Progenitor cell of endocrine pancreas (in vitro differentiated cells): ENCODE data around the gene HBB. TPM values are rescaled to one million over a fixed set of nuclear protein-coding genes. Genes with fewer than 3 reads are reported as not detected.
A peak's percentile ranks its signal among the peaks of the same experiment; 100 is the strongest.

Experiments
- DNase-seq: peaks from one replicate; pipeline ENCODE4 v3.0.0; 2021; ENCODE audit warnings: low spot score; ENCODE audit not compliant: unreplicated experiment
- H3K27ac Mint-ChIP-seq: 2 replicates; pipeline ENCODE4 v1.8.0; 2021; ENCODE audit warnings: mild to moderate bottlenecking, moderate library complexity, mixed read lengths
- H3K27me3 Mint-ChIP-seq: 2 replicates; pipeline ENCODE4 v1.8.0; 2021; ENCODE audit warnings: mixed read lengths
- H3K36me3 Mint-ChIP-seq: 2 replicates; pipeline ENCODE4 v1.8.0; 2022; ENCODE audit warnings: mixed read lengths; ENCODE audit not compliant: insufficient read depth
- H3K4me1 Mint-ChIP-seq: 2 replicates; pipeline ENCODE4 v1.8.0; 2021; ENCODE audit warnings: low read depth, mixed read lengths
- H3K4me3 Mint-ChIP-seq: 2 replicates; pipeline ENCODE4 v1.8.0; 2021; ENCODE audit warnings: low read depth, mild to moderate bottlenecking, moderate library complexity, mixed read lengths
- H3K9me3 Mint-ChIP-seq: 2 replicates; pipeline ENCODE4 v1.8.0; 2021; ENCODE audit warnings: low read depth, mixed read lengths
- total RNA-seq: library from RNA; stranded (reverse); gene quantifications from 2 replicates; pipeline ENCODE4 v1.2.1, GENCODE V29; 2021
- TF ChIP-seq, protein P1 (sequence below): fragments of 200-600 bp; sonication (generic); IDR thresholded peaks from one replicate; pipeline ENCODE4 v1.5.0; 2021; ENCODE audit warnings: antibody characterized with exemption, mild to moderate bottlenecking; ENCODE audit not compliant: unreplicated experiment

HBB gene
- total RNA-seq, 1 donor from 2014 or later: not detected

DNA sequence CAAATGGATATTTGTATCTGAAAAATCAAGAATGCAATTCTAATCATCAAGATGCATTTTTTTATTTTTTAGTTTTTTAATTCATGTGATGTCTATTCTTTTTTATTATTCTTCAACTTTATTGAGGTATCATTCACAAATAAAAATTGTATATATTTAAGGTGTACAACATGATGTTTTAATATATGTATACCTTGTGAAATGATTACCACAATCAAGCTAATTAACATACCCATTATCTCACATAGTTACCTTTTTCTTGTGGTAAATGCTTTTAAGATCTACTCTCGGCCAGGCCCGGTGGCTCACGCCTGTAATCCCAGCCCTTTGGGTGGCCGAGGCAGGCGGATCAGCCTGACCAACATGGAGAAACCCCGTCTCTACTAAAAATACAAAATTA, 3.7 kb downstream of the HBB start:
- Mint-ChIP-seq H3K36me3 (no peaks in the 10 kb centered on the region), H3K9me3 (peaks cover 13% of the 10 kb centered on the region), H3K4me1 (no peaks in the 10 kb centered on the region), H3K27ac (no peak overlapping the region), H3K27me3 (no peaks in the 10 kb centered on the region), H3K4me3 (no peak overlapping the region)
- DNase-seq: no peak
- TF ChIP-seq, protein P1, sequence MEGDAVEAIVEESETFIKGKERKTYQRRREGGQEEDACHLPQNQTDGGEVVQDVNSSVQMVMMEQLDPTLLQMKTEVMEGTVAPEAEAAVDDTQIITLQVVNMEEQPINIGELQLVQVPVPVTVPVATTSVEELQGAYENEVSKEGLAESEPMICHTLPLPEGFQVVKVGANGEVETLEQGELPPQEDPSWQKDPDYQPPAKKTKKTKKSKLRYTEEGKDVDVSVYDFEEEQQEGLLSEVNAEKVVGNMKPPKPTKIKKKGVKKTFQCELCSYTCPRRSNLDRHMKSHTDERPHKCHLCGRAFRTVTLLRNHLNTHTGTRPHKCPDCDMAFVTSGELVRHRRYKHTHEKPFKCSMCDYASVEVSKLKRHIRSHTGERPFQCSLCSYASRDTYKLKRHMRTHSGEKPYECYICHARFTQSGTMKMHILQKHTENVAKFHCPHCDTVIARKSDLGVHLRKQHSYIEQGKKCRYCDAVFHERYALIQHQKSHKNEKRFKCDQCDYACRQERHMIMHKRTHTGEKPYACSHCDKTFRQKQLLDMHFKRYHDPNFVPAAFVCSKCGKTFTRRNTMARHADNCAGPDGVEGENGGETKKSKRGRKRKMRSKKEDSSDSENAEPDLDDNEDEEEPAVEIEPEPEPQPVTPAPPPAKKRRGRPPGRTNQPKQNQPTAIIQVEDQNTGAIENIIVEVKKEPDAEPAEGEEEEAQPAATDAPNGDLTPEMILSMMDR: no peak

DNA sequence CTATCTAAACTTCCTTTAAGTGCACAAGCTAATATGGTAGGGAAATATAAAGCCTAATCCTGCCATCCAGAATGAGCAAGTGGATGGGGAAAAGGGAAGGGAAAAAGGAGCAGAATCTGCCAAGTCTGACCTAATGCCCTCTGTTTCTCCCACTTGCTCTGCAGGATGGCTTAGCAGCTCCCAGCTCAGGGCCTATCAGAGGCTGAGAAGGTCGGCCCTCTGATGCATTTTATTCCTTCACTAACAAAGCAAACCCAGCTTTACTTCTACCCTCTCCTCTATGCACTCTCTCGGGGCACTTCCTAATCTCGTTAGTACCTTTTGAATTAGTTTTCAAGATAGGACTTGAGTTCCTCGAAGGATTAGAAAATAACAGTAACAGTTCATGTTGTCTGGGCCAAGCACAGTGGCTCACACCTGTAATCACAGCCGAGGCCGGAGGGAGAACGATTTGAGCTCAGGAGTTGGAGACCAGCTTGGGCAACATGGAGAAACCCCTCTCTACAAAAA, 16.4 kb downstream of the HBB start:
- H3K4me1 Mint-ChIP-seq: no peaks in the 10 kb centered on the region
- no peak overlapping the region for H3K27ac Mint-ChIP-seq
- H3K9me3 Mint-ChIP-seq: peaks cover 5% of the 10 kb centered on the region
- H3K27me3 Mint-ChIP-seq: no peaks in the 10 kb centered on the region
- no peaks in the 10 kb centered on the region for H3K36me3 Mint-ChIP-seq
- no peak for DNase-seq
- TF ChIP-seq, protein P1: no peak
- no peak overlapping the region for H3K4me3 Mint-ChIP-seq

- Mint-ChIP-seq H3K4me1 (no peaks in the 10 kb centered on the region), H3K27me3 (no peaks in the 10 kb centered on the region), H3K36me3 (no peaks in the 10 kb centered on the region), H3K4me3 (no peak overlapping the region), H3K9me3 (no peaks in the 10 kb centered on the region), H3K27ac (no peak overlapping the region)
- TF ChIP-seq, protein P1: peak; percentile 66
- DNase-seq: no peak
Measured at GRCh38 chr11:5204787-5205186, 22.1 kb downstream of the HBB start.

DNA sequence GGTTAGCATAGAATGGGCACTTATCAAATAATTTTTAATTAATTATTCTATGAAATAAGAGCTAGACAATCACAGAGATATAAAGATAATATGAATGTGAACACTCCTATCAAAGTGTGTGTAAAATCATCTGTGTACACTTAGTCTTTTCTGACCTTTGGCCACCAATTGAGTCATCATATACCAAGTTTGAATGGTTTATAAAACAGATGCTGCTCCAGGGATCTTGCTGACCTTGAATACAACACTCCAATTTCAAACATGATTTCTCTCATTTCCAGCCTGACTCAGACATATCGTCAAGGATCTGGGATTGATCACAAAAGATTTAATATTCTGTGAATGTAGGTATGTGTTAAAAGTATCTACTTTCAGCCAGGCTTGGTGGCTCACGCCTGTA, 23.5 kb downstream of the HBB start:
- H3K4me1 Mint-ChIP-seq: no peaks in the 10 kb centered on the region
- TF ChIP-seq, protein P1: no peak
- no peaks in the 10 kb centered on the region for H3K9me3 Mint-ChIP-seq
- no peak for DNase-seq
- no peak overlapping the region for H3K4me3 Mint-ChIP-seq
- no peaks in the 10 kb centered on the region for H3K36me3 Mint-ChIP-seq
- H3K27me3 Mint-ChIP-seq: no peaks in the 10 kb centered on the region
- H3K27ac Mint-ChIP-seq: no peak overlapping the region

GRCh38 chr11:5200582-5200981, 26.3 kb downstream of the HBB start, which contains the start of gene OR51V1:
OR51V1 (minus strand) TSS chr11:5200682; CDS start chr11:5200682, 0 bp downstream.
- no peaks in the 10 kb centered on the region for H3K36me3 Mint-ChIP-seq
- no peak for DNase-seq
- no peaks in the 10 kb centered on the region for H3K9me3 Mint-ChIP-seq
- TF ChIP-seq, protein P1: no peak
- no peak within 1 kb of the TSS for H3K4me3 Mint-ChIP-seq
- no peaks in the 10 kb centered on the region for H3K4me1 Mint-ChIP-seq
- no peak within 1 kb of the TSS for H3K27ac Mint-ChIP-seq
- H3K27me3 Mint-ChIP-seq: no peaks in the 10 kb centered on the region
